Activated T-helper 9 cell treated with anti-CD3 and anti-CD28 coated beads, Interleukin-2, amount 50 U/mL, for 16 hours (primary cell): Measurements from ENCODE around the gene CPT1B.
"Not testable (repeated sequence)": the region's sequence is repeated elsewhere in the genome, so short reads cannot be mapped to it uniquely, and the experiment has no call there.

Experiments used
- DNase-seq: peaks from one replicate; pipeline ENCODE4 v3.0.0-alpha.2; 2020; ENCODE audit warnings: low read depth

CPT1B gene

GRCh38 chr22:50577987-50578775 lies at the start of gene CPT1B:
Gene CPT1B (minus strand): TSS chr22:50578427. CDS start chr22:50577915, 512 bp downstream.
- DNase-seq: no peak

- DNase-seq: no peak
These were observed 48.8 kb upstream of the CPT1B start for GRCh38 chr22:50626850-50627641.

- DNase-seq: no peak
These were observed 48.2 kb upstream of the CPT1B start for GRCh38 chr22:50626314-50626849.

GRCh38 chr22:50625568-50626313 lies 47.5 kb upstream of the CPT1B start:
- no peak for DNase-seq

- no peak for DNase-seq
These were observed 46.9 kb upstream of the CPT1B start for GRCh38 chr22:50625131-50625567.

- DNase-seq: no peak
These were observed 46.3 kb upstream of the CPT1B start for GRCh38 chr22:50624347-50625130.

- no peak for DNase-seq
These were observed 44.6 kb upstream of the CPT1B start for GRCh38 chr22:50622723-50623327.

GRCh38 chr22:50621948-50622722 lies 43.9 kb upstream of the CPT1B start:
- no peak for DNase-seq

- DNase-seq: no peak
These were observed 43.2 kb upstream of the CPT1B start for GRCh38 chr22:50621356-50621880.

GRCh38 chr22:50620593-50621355 lies 42.5 kb upstream of the CPT1B start:
- peak; percentile 77 for DNase-seq

- DNase-seq: not testable (repeated sequence)
These were observed 36.1 kb upstream of the CPT1B start for GRCh38 chr22:50614296-50614695.

GRCh38 chr22:50613291-50613981 lies 35.2 kb upstream of the CPT1B start:
- DNase-seq: no peak

- DNase-seq: no peak
These were observed 34.4 kb upstream of the CPT1B start for GRCh38 chr22:50612528-50613221.

- no peak for DNase-seq
These were observed 33.9 kb upstream of the CPT1B start for GRCh38 chr22:50612168-50612527.

- no peak for DNase-seq
These were observed 33.3 kb upstream of the CPT1B start for GRCh38 chr22:50611341-50612060.

- DNase-seq: no peak
These were observed 32.4 kb upstream of the CPT1B start for GRCh38 chr22:50610581-50610980.

- DNase-seq: no peak
These were observed 31.8 kb upstream of the CPT1B start for GRCh38 chr22:50610041-50610451.
